ENCODE results near the gene PCSK4.
A peak's percentile ranks its signal among the peaks of the same experiment; 100 is the strongest.

The PCSK4 gene

DNA sequence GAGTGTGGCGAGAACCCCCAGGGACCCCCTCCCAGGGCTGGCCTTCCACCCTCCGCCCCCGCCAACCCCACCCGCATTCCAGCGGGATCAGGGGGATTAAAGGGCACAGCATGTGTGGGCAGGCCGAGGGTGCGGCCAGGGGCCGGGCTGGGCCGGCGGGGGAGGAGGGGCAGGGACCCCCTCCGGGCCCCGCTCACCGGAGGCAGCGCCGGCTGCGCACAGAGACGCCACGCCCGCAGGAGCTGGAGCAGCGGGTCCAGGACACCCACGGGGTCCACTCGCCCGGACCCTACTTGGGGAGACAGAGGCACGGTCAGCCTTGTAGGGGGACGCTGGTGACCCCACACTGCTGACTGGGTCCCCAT is 20.3 kb upstream of the PCSK4 start:
- peaks cover 0 to 10% (median 0%) of the 10 kb centered on the region in 11 experiments; a peak in 5 of 22 replicates for H3K9me3 ChIP-seq (replicated peaks in 1 of 11)
- TF ChIP-seq Cebpa-rat (IDR thresholded peaks at IDR 0.05) = no peak
- no peaks in the 10 kb centered on the region for H3K36me3 ChIP-seq
- H3K4me3 ChIP-seq = no peak overlapping the region
- H3K27me3 ChIP-seq = peaks cover 42 to 50% (median 46%) of the 10 kb centered on the region in 11 experiments
- H3K27ac ChIP-seq = no peak overlapping the region
- peak overlapping the region; percentile 19 to 87 (median 74); a peak in 19 of 22 replicates for H3K4me2 ChIP-seq
- peak overlapping the region in 1 of 11 experiments; percentile 14; a peak in 1 of 22 replicates for H3K9ac ChIP-seq
- peaks cover 0 to 14% (median 4%) of the 10 kb centered on the region in 11 experiments; a peak in 8 of 22 replicates for H4K20me1 ChIP-seq
- H3K4me1 ChIP-seq = peaks cover 15 to 49% (median 40%) of the 10 kb centered on the region in 10 experiments

DNA sequence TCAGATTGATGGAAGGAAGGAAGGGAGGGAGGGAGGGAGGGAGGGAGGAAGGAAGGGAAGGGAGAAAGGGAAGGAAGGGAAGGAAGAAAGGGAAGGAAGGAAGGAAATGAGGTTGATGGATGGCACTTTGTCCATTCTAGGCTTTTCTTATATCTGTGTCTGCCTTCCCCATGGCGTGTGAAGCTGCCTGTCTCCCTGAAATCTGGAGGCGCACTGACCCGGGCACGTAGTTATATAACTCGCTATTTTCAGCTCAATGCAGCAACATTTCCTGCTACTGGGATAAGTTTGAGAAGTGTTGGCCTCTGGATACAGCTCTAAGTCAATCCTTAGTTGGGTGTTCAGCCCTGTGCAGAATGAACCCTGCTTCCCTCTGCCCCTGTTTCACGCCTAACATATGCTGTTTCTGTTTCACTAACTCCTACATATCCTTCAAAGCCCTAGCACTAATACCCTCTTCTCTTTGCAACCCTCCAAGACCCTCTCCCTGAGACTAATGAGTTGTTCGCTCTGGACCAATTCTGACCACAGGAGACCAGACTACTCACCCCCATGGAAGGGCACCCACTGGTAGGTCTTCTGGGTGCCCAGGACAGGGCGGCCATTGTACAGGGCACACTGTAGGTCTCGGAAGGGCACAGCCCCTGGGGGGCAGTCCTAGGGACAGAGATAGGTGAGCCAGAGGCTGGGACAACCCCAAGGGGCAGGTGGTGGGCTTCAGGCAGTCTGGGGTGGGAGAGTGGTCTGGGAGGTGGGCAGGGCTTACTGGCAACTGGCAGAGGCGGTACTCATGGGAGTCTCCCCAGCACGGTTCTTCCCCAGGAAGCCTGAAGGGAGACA is 19.7 kb upstream of the PCSK4 start:
- Histone ChIP-seq H3K4me2 (peak overlapping the region in 10 of 11 experiments; percentile 27 to 91 (median 76); a peak in 17 of 22 replicates), H3K27ac (no peak overlapping the region), H3K4me1 (peaks cover 15 to 49% (median 40%) of the 10 kb centered on the region in 10 experiments), H3K9ac (0 out of 22 replicates have a peak overlapping the region, but pooled peaks of 1 of the 11 experiments have one; percentile 14), H3K27me3 (peaks cover 42 to 55% (median 49%) of the 10 kb centered on the region in 11 experiments), H3K36me3 (no peaks in the 10 kb centered on the region), H4K20me1 (peaks cover 0 to 14% (median 4%) of the 10 kb centered on the region in 11 experiments; a peak in 8 of 22 replicates), H3K4me3 (no peak overlapping the region), H3K9me3 (replicated peaks in 1 of 11) (peaks cover 0 to 13% (median 0%) of the 10 kb centered on the region in 11 experiments; a peak in 5 of 22 replicates)
- TF ChIP-seq Cebpa-rat (IDR thresholded peaks at IDR 0.05) = no peak

DNA sequence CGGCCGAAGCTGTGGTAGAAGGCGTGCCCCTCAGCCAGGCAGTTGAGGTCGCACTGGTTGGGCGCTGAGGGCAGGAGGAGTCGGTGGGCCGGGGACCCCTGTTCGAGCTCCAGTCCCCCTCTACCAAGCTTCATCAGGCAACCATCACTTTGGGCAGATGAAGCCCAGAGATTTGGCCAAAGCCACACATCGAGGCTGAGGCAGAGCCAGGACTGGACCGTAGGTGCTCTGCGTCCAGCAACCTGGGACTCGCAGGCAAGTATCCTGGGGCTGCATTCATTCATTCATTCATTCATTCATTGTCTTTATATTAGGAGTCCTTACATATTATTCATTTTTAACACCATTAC is 18.3 kb upstream of the PCSK4 start:
- Histone ChIP-seq H3K4me3 (peak overlapping the region; percentile 41 to 69 (median 60); a peak in 19 of 20 replicates), H3K9me3 (replicated peaks in 1 of 11) (peaks cover 0 to 13% (median 0%) of the 10 kb centered on the region in 11 experiments; a peak in 5 of 22 replicates), H4K20me1 (peaks cover 0 to 14% (median 4%) of the 10 kb centered on the region in 11 experiments; a peak in 8 of 22 replicates), H3K27ac (no peak overlapping the region), H3K27me3 (peaks cover 44 to 57% (median 51%) of the 10 kb centered on the region in 11 experiments), H3K4me1 (peaks cover 19 to 55% (median 46%) of the 10 kb centered on the region in 10 experiments), H3K4me2 (peak overlapping the region; percentile 73 to 91 (median 85)), H3K36me3 (no peaks in the 10 kb centered on the region), H3K9ac (peak overlapping the region in 5 of 11 experiments; percentile 9 to 78 (median 41); a peak in 5 of 22 replicates)
- no peak for TF ChIP-seq Cebpa-rat (IDR thresholded peaks at IDR 0.05)

- H3K4me3 ChIP-seq = peak overlapping the region; percentile 51 to 69 (median 60)
- peaks cover 24 to 57% (median 51%) of the 10 kb centered on the region in 10 experiments for H3K4me1 ChIP-seq
- no peaks in the 10 kb centered on the region for H3K36me3 ChIP-seq
- peaks cover 0 to 14% (median 3%) of the 10 kb centered on the region in 11 experiments; a peak in 8 of 22 replicates for H4K20me1 ChIP-seq
- H3K4me2 ChIP-seq = peak overlapping the region; percentile 77 to 91 (median 85)
- no peak for TF ChIP-seq Cebpa-rat (IDR thresholded peaks at IDR 0.05)
- peak overlapping the region; percentile 54 to 80 (median 76) for H3K9ac ChIP-seq
- peaks cover 44 to 57% (median 51%) of the 10 kb centered on the region in 11 experiments for H3K27me3 ChIP-seq
- H3K27ac ChIP-seq = peak overlapping the region; percentile 65 to 85 (median 76); a peak in 21 of 22 replicates
- H3K9me3 ChIP-seq (replicated peaks in 1 of 11) = peaks cover 0 to 13% (median 0%) of the 10 kb centered on the region in 11 experiments; a peak in 5 of 22 replicates
Observed at GRCh38 chr19:1507763-1508506, 17.8 kb upstream of the PCSK4 start.

DNA sequence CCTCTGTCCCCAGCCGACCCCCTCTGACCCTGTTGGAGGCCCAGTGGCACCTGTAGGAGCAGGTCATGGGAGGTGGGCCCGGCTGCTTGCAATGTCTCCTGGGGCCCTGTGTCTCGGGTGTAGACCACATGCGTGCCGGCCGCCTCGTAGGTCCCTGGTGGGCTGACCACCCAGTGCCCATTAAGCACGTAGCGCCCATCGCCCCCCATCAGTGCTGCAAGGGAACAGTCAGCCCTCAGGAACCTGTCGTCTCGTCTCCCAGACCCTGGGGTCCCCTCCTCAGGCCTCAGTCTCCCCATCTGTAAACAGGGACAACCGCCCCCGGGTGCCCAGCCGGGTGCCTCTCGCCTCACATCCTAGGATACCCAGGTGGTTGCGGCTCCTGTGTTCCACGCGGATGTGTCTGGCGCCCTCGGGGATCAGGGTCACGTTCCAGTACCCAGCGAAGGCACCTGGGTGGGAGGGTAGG is 17.1 kb upstream of the PCSK4 start:
- peaks cover 24 to 59% (median 50%) of the 10 kb centered on the region in 10 experiments for H3K4me1 ChIP-seq
- H3K4me3 ChIP-seq = peak overlapping the region in 8 of 10 experiments; percentile 34 to 69 (median 60); a peak in 17 of 20 replicates
- H3K27me3 ChIP-seq = peaks cover 37 to 57% (median 49%) of the 10 kb centered on the region in 11 experiments
- no peaks in the 10 kb centered on the region for H3K36me3 ChIP-seq
- H3K27ac ChIP-seq = peak overlapping the region; percentile 63 to 85 (median 76); a peak in 21 of 22 replicates
- no peak for TF ChIP-seq Cebpa-rat (IDR thresholded peaks at IDR 0.05)
- peak overlapping the region; percentile 74 to 91 (median 82) for H3K4me2 ChIP-seq
- peaks cover 0 to 13% (median 0%) of the 10 kb centered on the region in 11 experiments; a peak in 5 of 22 replicates for H3K9me3 ChIP-seq (replicated peaks in 1 of 11)
- peaks cover 0 to 13% (median 0%) of the 10 kb centered on the region in 11 experiments; a peak in 8 of 22 replicates for H4K20me1 ChIP-seq
- peak overlapping the region; percentile 40 to 80 (median 72); a peak in 18 of 22 replicates for H3K9ac ChIP-seq

GRCh38 chr19:1505991-1506881 is 16.1 kb upstream of the PCSK4 start:
- peaks cover 24 to 55% (median 46%) of the 10 kb centered on the region in 10 experiments for H3K4me1 ChIP-seq
- H3K27ac ChIP-seq = no peak overlapping the region
- H3K9me3 ChIP-seq (replicated peaks in 1 of 11) = peaks cover 0 to 13% (median 0%) of the 10 kb centered on the region in 11 experiments; a peak in 5 of 22 replicates
- H3K9ac ChIP-seq = no peak overlapping the region
- H3K4me2 ChIP-seq = peak overlapping the region in 3 of 11 experiments; percentile 74 to 80 (median 77); a peak in 1 of 22 replicates
- TF ChIP-seq Cebpa-rat (IDR thresholded peaks at IDR 0.05) = no peak
- peaks cover 27 to 48% (median 43%) of the 10 kb centered on the region in 11 experiments for H3K27me3 ChIP-seq
- H4K20me1 ChIP-seq = peaks cover 0 to 11% (median 0%) of the 10 kb centered on the region in 11 experiments; a peak in 5 of 22 replicates
- H3K36me3 ChIP-seq = no peaks in the 10 kb centered on the region
- H3K4me3 ChIP-seq = no peak overlapping the region

DNA sequence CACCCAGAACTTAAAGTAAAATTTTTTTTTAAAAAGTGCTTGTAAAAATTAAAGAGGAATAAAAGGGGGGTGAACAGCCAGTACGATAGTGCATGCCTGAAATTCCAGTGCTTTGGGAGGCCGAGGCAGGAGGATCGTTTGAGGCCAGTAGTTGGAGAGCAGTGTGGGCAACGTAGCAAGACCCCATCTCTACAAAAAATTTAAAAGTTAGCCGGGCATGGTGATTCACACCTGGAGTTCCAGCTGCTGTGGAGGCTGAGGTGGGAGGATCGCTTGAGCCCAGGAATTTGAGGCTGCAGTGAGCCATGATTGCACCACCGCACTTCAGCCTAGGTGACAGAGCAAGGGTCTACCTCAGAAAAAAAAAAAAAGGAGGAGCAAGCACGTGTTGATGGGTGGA is 14.9 kb upstream of the PCSK4 start:
- Histone ChIP-seq H3K4me1 (peaks cover 19 to 50% (median 38%) of the 10 kb centered on the region in 10 experiments), H4K20me1 (peaks cover 0 to 4% (median 0%) of the 10 kb centered on the region in 11 experiments; a peak in 2 of 22 replicates), H3K9me3 (replicated peaks in 1 of 11) (peaks cover 0 to 17% (median 5%) of the 10 kb centered on the region in 11 experiments; a peak in 15 of 22 replicates), H3K9ac (no peak overlapping the region), H3K27ac (no peak overlapping the region), H3K27me3 (peaks cover 15 to 36% (median 31%) of the 10 kb centered on the region in 11 experiments; a peak in 21 of 22 replicates), H3K36me3 (no peaks in the 10 kb centered on the region), H3K4me2 (no peak overlapping the region), H3K4me3 (no peak overlapping the region)
- TF ChIP-seq Cebpa-rat (IDR thresholded peaks at IDR 0.05) = no peak
